Activated T-helper 1 cell treated with anti-CD3 and anti-CD28 coated beads, Interleukin-2, amount 50 U/mL, for 16 hours (primary cell): ENCODE data around the gene TMEM145.
"Not testable (repeated sequence)": the region's sequence is repeated elsewhere in the genome, so short reads cannot be mapped to it uniquely, and the experiment has no call there.

Source experiments
- DNase-seq, 2 donors: peaks; one replicate each; pipeline ENCODE4 v3.0.0-alpha.2; 2020; ENCODE audit warnings: low read depth in 1 of 2, low spot score in 1 of 2

Gene TMEM145

DNA sequence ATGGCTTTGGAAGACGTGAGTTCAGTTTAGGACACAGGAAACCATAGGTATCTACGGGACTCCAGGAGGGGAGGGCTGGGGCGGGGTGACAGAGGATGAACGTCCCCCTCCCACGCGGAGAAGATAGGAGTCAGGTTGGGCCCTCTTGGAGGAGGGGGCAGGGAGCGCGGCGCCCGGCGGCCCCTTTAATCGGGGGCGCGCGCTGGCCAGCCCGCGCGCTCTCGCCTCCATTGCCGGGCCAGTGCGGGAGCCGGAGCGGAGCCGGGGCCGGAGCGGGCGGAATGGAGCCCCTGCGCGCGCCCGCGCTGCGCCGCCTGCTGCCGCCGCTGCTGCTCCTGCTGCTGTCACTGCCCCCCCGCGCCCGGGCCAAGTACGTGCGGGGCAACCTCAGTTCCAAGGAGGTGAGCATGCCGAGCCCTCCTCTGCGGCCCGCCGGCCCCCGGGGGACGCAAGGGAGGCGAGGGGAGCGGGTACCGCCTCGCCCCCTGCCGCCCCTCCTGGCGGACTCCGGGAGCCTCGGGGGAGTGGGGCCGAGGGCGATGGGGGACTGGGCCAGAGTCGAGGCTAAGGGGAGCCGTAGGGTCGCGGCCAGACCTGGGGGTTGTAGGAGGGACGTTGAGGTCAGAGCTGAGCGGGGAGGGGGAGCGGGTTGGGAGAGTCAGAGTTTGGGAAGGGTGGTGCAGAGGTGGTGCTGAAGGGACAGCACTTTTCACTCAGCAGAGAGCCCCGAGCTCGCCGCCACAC, at the start of gene TMEM145:
TSS of gene TMEM145 (plus strand) at position 214 of the 744 bp plus-strand sequence. CDS start at position 282, 68 bp downstream.
- no peak for DNase-seq

DNA sequence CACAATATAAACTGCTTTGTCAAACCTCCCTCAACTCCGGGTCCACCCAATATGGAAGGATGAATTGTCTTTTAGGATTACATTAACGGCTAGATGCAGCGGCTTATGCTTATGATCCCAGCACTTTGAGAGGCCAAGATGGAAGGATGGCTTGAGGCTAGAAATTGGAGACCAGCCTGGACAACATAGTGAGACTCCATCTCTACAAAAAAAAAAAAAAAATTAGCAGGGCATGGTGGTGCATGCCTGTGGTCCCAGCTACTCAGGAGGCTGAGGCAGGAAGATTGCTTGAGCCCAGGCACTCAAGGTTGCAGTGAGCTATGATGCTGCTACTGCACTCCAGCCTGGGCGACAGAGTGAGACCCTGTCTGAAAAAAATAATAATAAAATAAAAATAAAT, 47.0 kb upstream of the TMEM145 start:
- not testable (repeated sequence) for DNase-seq

GRCh38 chr19:42266928-42267603, 46.0 kb upstream of the TMEM145 start:
- DNase-seq = not testable (repeated sequence)

DNA sequence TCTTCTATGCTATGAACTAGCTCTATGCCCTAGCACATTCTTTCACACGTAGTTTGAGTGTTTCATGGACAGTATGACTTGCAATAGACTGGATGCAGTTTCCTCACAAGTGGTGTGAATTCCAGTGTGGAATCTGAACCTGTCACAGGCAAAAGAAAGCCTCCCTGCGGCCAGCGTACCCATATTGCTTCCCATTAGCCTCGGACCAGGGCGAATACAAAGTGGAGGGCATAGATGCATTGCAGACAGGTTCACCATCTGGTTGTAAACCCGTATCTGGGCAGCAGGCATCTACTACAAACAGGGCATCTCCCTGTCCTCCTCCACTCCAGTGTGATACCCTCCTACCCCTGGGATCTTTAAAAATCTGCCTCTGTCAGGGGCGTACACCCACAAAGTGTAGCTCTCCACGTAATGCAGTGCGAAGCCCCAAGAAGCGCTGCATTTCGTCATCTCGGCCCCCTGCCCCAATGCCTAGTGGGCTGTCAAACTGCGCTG, 45.4 kb upstream of the TMEM145 start:
- DNase-seq = no peak

GRCh38 chr19:42268142-42268703, 44.9 kb upstream of the TMEM145 start:
- peak; percentile 92 to 96 for DNase-seq

- DNase-seq = peak; percentile 96 to 98
Measured at GRCh38 chr19:42268704-42269477, 44.2 kb upstream of the TMEM145 start, which contains the start of gene CIC. Gene CIC (plus strand): TSS chr19:42269252. CDS start chr19:42271784, 2,532 bp downstream.

DNA sequence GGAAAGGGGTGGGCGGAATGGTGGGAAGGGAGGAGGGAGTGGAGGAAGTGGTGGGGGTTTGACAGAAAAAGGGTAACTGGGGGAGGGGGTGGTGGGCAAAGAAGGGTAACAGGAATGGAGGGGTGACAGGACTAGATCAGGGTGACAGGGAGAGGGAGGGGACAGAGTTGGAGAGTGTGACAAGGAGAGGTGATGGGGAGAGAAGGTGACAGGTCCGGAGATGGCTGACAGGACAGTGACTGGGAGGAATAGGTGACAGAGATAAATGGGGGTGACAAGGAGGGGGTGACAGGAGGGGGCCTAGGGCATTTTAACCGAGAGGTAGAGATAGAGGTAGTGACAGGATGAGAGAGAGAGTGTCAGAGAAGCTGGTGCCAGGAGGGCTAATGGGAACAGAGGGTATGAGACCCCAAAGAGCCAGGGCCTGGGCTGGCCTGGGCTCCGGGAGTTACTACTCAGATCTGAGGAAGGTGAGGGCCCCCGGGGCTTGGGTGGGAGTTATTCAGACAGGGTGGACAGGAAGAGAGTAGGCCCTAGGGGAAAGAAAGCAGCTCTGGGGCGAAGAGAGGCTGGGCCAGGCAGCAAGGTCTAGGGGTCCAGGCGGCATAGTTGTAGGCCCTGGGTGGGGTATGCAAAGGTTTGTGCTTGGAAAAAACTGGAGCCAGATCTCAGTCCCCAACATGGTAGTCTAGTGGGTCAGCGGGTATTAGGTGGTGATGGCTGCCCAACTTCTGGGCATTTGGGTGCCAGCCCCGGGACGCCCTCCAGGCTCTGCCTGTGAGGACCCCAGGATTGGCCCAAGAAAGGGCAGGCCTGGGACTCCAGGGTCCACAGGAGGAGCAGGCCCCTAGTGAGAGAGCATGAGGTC, 43.4 kb upstream of the TMEM145 start:
- DNase-seq = no peak

DNA sequence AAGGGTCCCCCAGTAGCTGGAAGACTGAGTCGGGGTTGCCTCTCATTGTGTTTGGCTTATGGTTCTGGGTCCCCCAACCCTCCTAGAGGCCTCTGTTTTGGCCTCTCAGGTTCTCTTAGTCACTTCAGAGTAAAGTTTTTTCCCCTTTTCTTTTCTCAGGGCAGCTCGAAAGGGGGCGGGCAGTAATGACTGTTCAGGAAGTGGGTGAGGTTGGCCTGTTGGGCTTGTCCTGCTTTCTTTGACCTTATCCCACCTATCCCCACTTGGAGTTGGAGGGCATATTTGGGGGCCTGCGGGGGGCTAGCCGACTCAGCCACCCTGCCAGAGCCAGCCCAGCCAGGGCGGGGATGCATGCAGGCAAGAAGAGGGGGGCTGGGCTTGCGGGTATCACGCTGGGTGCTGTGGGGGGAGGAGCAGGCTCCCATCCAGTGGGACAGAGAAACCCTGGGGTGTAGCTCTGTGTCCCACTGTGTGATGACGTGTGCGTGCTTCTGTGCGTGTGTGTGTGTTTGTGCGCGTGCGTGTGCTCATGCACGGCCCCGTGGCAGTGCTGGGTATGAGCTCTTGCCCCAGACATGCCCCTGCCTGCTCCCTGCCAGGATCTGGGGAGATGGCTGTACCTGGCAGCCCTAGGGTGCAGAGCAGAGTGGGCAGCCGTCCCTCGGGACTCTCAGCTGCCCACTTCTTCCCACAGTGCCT, 42.6 kb upstream of the TMEM145 start:
- DNase-seq = peak; percentile 25 to 38

- no peak for DNase-seq
Measured at GRCh38 chr19:42271045-42271419, 42.1 kb upstream of the TMEM145 start.

DNA sequence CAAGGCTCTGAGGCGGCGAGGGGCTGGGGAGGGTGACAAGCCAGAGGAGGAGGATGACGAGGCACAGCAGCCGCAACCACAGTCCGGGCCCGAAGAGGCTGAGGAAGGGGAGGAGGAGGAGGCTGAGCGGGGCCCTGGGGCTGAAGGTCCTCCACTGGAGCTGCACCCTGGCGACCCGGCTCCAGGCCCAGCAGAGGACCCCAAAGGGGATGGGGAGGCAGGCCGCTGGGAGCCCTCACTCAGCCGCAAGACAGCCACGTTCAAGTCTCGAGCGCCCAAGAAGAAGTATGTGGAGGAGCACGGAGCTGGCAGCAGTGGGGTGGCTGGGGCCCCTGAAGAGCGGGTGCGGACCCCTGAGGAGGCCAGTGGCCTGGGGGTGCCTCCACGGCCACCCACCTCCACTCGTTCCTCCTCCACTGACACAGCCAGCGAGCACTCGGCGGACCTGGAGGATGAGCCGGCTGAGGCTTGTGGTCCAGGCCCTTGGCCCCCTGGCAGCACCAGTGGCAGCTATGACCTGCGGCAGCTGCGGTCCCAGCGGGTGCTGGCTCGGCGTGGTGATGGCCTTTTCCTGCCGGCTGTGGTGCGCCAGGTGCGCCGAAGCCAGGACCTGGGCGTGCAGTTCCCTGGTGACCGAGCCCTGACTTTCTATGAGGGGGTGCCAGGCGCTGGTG, 41.1 kb upstream of the TMEM145 start:
- DNase-seq = no peak

DNA sequence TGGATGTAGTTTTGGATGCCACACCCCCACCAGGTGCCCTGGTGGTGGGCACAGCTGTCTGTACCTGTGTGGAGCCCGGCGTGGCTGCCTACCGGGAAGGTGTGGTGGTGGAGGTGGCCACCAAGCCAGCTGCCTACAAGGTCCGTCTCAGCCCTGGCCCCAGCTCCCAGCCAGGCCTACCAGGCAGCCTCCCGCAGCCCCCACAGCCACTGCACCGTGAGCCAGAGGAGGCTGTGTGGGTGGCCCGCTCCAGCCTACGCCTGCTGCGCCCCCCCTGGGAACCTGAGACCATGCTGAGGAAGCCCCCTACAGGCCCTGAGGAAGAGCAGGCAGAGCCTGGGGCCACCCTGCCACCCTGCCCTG, 40.6 kb upstream of the TMEM145 start:
- DNase-seq = no peak

DNA sequence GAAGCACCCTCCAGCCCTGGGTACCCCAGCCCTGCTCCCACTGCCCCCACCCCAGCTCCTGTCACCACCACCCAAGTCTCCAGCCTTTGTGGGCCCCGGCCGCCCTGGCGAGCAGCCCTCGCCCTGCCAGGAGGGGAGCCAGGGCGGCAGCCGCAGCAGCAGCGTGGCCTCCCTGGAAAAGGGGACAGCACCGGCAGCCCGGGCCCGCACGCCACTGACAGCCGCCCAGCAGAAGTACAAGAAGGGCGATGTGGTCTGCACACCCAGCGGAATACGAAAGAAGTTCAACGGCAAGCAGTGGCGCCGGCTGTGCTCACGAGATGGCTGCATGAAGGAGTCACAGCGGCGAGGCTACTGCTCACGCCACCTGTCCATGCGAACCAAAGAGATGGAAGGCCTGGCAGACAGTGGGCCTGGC, 40.1 kb upstream of the TMEM145 start:
- no peak for DNase-seq

DNA sequence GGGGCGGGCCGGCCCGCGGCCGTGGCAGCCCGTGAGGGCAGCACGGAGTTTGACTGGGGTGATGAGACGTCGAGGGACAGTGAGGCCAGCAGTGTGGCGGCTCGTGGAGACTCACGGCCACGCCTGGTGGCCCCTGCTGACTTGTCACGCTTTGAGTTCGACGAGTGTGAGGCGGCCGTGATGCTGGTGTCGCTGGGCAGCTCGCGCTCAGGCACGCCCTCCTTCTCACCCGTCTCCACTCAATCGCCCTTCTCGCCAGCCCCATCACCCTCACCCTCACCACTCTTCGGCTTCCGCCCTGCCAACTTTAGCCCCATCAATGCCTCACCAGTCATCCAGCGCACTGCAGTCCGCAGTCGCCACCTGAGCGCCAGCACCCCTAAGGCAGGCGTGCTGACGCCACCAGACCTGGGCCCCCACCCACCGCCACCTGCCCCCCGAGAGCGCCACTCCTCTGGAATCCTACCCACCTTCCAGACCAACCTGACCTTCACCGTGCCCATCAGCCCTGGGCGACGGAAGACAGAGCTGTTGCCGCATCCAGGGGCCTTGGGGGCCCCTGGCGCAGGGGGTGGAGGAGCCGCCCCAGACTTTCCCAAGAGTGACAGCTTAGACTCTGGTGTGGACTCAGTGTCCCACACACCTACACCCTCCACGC, 39.6 kb upstream of the TMEM145 start:
- DNase-seq = no peak

GRCh38 chr19:42274065-42274682, 38.9 kb upstream of the TMEM145 start:
- no peak for DNase-seq

DNA sequence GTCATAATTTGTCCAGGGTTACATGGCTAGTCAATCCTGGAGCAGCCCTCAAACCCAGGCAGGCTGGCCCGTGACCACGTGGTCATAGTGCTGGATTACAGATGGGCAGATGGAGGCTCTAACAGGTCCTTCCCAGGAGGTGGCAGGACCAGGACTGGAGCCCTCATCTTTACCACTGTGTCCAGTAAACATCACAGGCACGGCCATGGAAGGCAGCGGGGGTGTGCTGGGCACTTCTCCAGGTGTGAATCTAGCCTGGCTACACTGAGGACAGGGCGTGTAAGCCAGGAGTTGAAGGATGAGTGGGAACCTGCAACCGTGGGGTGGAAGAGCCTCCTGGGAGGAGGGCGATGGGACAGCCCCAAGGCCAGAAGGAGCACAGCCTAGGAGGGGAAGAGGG, 38.0 kb upstream of the TMEM145 start:
- no peak for DNase-seq

- no peak for DNase-seq
Measured at GRCh38 chr19:42275517-42275916, 37.6 kb upstream of the TMEM145 start.

GRCh38 chr19:42276284-42276683, 36.8 kb upstream of the TMEM145 start:
- DNase-seq = no peak

- DNase-seq = no peak
Measured at GRCh38 chr19:42276821-42277220, 36.3 kb upstream of the TMEM145 start.
